HEK293 (cell line): Measurements from ENCODE around the gene ACSL5.

Experiments used
- CTCF ChIA-PET: fragments of 350-600 bp; formaldehyde crosslinking; extraction: SDS; loops from one replicate; lab custom pipeline; 2021; ENCODE audit warnings: antibody characterized with exemption; lab: Yijun Ruan, JAX
- POLR2A ChIA-PET: fragments of 300-600 bp; formaldehyde crosslinking; extraction: SDS; loops from one replicate; lab custom pipeline; 2020; ENCODE audit warnings: antibody characterized with exemption, inconsistent platforms; lab: Yijun Ruan, JAX
- H3K27ac ChIP-seq: fragments of 200-500 bp; sonication (Bioruptor generic); 2 replicates; pipeline ENCODE4 v1.5.1; 2014; ENCODE audit warnings: low read depth, low read length, control low read depth, inconsistent platforms; ENCODE audit errors: extremely low read depth
- H3K36me3 ChIP-seq, 2 experiments: fragments of 200-500 bp in 1 of 2; sonication (Bioruptor generic) in 1 of 2; 1 replicate in 1 of 2; 2 replicates in 1 of 2; pipeline ENCODE4 v1.5.1; 2014 to 2017; ENCODE audit warnings: inconsistent platforms in 2 of 2, low read length in 2 of 2; ENCODE audit not compliant: control insufficient read depth in 2 of 2, insufficient read depth in 1 of 2
- H3K4me1 ChIP-seq: fragments of 200-500 bp; sonication (Bioruptor generic); 2 replicates; pipeline ENCODE4 v1.5.1; 2014; ENCODE audit warnings: mild to moderate bottlenecking, low read length, inconsistent platforms; ENCODE audit not compliant: control insufficient read depth, insufficient read depth
- H3K4me3 ChIP-seq: 2 replicates; pipeline ENCODE4 v1.5.1; 2011; ENCODE audit warnings: low read depth, mild to moderate bottlenecking, control low read depth, low read length, moderate library complexity
- H3K9me3 ChIP-seq: fragments of 200-500 bp; sonication (Bioruptor generic); 2 replicates; pipeline ENCODE4 v1.5.1; 2014; ENCODE audit warnings: low read depth, low read length, inconsistent platforms; ENCODE audit not compliant: control insufficient read depth, insufficient read depth
- KLF16 ChIP-seq: fragments of 450-650 bp; formaldehyde crosslinking; IDR thresholded peaks from 2 replicates; pipeline ENCODE4 v1.5.1; 2017; ENCODE audit warnings: missing biosample characterization, missing genetic modification characterization
- KLF8 ChIP-seq: fragments of 450-650 bp; formaldehyde crosslinking; IDR thresholded peaks from 2 replicates; pipeline ENCODE4 v1.5.1; 2016; ENCODE audit warnings: missing biosample characterization, missing genetic modification characterization
- KLF9 ChIP-seq: fragments of 450-650 bp; formaldehyde crosslinking; IDR thresholded peaks from 2 replicates; pipeline ENCODE4 v1.5.1; 2016; ENCODE audit warnings: missing biosample characterization, missing genetic modification characterization, low read depth
- MZF1 ChIP-seq: fragments of 450-650 bp; formaldehyde crosslinking; IDR thresholded peaks from 2 replicates; pipeline ENCODE4 v1.5.1; 2017; ENCODE audit warnings: missing biosample characterization, missing genetic modification characterization, borderline replicate concordance
- SCRT2 ChIP-seq: fragments of 450-650 bp; formaldehyde crosslinking; IDR thresholded peaks from 2 replicates; pipeline ENCODE4 v1.5.1; 2016; ENCODE audit warnings: missing biosample characterization, missing genetic modification characterization
- ZBTB48 ChIP-seq: fragments of 450-650 bp; formaldehyde crosslinking; IDR thresholded peaks from 2 replicates; pipeline ENCODE4 v1.5.1; 2016; ENCODE audit warnings: missing biosample characterization, missing genetic modification characterization
- ZNF112 ChIP-seq: fragments of 450-650 bp; formaldehyde crosslinking; IDR thresholded peaks from 2 replicates; pipeline ENCODE4 v1.5.0; 2017; ENCODE audit warnings: missing biosample characterization, missing genetic modification characterization
- ZNF146 ChIP-seq: fragments of 450-650 bp; formaldehyde crosslinking; IDR thresholded peaks from 2 replicates; pipeline ENCODE4 v1.5.1; 2016; ENCODE audit warnings: missing biosample characterization, missing genetic modification characterization
- ZNF211 ChIP-seq: fragments of 450-650 bp; formaldehyde crosslinking; IDR thresholded peaks from 2 replicates; pipeline ENCODE4 v1.5.1; 2016; ENCODE audit warnings: low read depth, missing biosample characterization, missing genetic modification characterization
- ZNF248 ChIP-seq: fragments of 450-650 bp; formaldehyde crosslinking; IDR thresholded peaks from 2 replicates; pipeline ENCODE4 v1.5.1; 2017; ENCODE audit warnings: missing biosample characterization, missing genetic modification characterization
- ZNF274 ChIP-seq, 2 experiments: fragments of 200-500 bp in 1 of 2; fragments of 450-650 bp in 1 of 2; sonication (Bioruptor generic) in 1 of 2; formaldehyde crosslinking in 1 of 2; IDR thresholded peaks; 2 replicates each; pipeline versions ENCODE4 v1.5.1 to v1.6.1; 2014 to 2016; ENCODE audit warnings: borderline replicate concordance in 1 of 2, inconsistent platforms in 1 of 2, low read length in 1 of 2, missing biosample characterization in 1 of 2, missing genetic modification characterization in 1 of 2
- ZNF366 ChIP-seq: fragments of 450-650 bp; formaldehyde crosslinking; conservative IDR thresholded peaks from 2 replicates; pipeline ENCODE4 v1.5.1; 2016; ENCODE audit warnings: missing biosample characterization, missing genetic modification characterization
- ZNF501 ChIP-seq: fragments of 450-650 bp; formaldehyde crosslinking; IDR thresholded peaks from 2 replicates; pipeline ENCODE4 v1.5.1; 2016; ENCODE audit warnings: missing biosample characterization, missing genetic modification characterization
- ZNF521 ChIP-seq: fragments of 450-650 bp; formaldehyde crosslinking; IDR thresholded peaks from 2 replicates; pipeline ENCODE4 v1.5.1; 2017; ENCODE audit warnings: missing biosample characterization, mild to moderate bottlenecking, missing genetic modification characterization
- ZNF747 ChIP-seq: fragments of 450-650 bp; formaldehyde crosslinking; IDR thresholded peaks from 2 replicates; pipeline ENCODE4 v1.5.1; 2016; ENCODE audit warnings: missing biosample characterization, missing genetic modification characterization
- TF ChIP-seq, protein P1 (sequence below): fragments of 450-650 bp; formaldehyde crosslinking; IDR thresholded peaks from 2 replicates; pipeline ENCODE4 v1.5.1; 2016; ENCODE audit warnings: missing biosample characterization, missing genetic modification characterization
- TF ChIP-seq, protein P2 (sequence below): fragments of 450-650 bp; formaldehyde crosslinking; IDR thresholded peaks from 2 replicates; pipeline ENCODE4 v1.5.1; 2016; ENCODE audit warnings: missing biosample characterization, missing genetic modification characterization
- TF ChIP-seq, protein P3 (sequence below): fragments of 450-650 bp; formaldehyde crosslinking; IDR thresholded peaks from 2 replicates; pipeline ENCODE4 v1.5.1; 2016; ENCODE audit warnings: missing biosample characterization, missing genetic modification characterization
- TF ChIP-seq, protein P4 (sequence below): fragments of 450-650 bp; formaldehyde crosslinking; conservative IDR thresholded peaks from 2 replicates; pipeline ENCODE4 v1.5.1; 2016; ENCODE audit warnings: low read depth, missing biosample characterization, missing genetic modification characterization
- TF ChIP-seq, protein P5 (sequence below): fragments of 450-650 bp; formaldehyde crosslinking; IDR thresholded peaks from 2 replicates; pipeline ENCODE4 v1.5.1; 2016; ENCODE audit warnings: missing biosample characterization, missing genetic modification characterization, borderline replicate concordance
- TF ChIP-seq, protein P6 (sequence below): fragments of 450-650 bp; formaldehyde crosslinking; IDR thresholded peaks from 2 replicates; pipeline ENCODE4 v1.5.1; 2016; ENCODE audit warnings: missing biosample characterization, missing genetic modification characterization

The ACSL5 gene

DNA sequence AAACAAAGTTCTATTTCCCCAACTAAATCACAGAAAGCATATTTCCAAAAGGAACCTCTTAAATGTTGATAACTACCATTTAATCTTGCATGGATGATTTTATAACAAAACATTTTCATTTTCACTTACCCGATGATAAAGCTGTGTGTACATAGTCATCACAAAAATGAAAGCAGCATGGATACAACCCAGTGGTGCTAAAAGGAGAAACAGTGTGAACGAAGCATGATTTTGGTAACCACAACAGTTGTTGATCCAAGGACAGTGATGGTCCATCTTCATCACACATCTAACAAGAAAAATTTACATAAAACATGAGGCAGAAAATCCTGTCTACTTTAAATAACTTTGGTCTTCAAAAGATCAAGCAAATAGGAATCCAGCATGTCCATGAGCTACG lies 68.1 kb downstream of the ACSL5 start (continued):
- TF ChIP-seq, protein P1, sequence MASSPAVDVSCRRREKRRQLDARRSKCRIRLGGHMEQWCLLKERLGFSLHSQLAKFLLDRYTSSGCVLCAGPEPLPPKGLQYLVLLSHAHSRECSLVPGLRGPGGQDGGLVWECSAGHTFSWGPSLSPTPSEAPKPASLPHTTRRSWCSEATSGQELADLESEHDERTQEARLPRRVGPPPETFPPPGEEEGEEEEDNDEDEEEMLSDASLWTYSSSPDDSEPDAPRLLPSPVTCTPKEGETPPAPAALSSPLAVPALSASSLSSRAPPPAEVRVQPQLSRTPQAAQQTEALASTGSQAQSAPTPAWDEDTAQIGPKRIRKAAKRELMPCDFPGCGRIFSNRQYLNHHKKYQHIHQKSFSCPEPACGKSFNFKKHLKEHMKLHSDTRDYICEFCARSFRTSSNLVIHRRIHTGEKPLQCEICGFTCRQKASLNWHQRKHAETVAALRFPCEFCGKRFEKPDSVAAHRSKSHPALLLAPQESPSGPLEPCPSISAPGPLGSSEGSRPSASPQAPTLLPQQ, result no peak
- TF ChIP-seq, all 188 proteins: peak for 0

DNA sequence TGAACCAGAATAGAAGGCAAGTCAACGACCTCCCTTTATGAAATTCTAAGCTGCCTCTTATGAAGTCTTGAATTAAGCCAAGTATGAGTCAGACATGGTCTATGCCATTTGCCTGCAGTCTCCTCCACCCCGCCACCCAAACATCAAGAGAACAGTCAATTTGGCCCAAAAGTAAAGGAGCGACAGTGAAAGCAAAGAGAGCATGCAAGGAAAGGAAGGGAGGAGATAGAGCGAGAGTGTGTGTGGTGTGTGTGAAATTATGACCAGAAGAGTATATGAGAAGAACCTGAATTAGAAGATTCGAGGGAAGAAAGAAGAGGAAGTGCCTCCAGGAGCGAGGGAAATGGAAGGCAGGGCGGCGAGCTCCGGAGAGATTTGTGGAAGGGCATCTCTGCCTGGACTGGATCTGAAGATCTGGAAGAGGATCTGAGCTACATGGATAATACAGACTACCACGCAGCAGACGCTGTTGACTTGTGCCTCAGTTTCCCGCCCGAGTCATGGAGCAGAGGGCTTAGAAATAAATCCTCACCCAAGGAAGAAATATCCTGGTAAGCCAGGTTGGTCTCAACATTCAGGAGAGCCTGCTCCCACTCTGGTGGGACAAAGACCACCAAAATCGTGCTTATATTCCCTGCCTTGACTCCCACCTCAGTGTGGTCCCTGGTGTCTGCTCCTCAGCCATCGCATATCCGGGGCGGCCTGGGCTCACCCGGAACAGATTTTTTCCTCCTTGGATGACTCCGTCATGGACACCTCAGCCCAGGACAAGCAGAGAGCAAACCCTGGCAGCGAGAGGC lies 72.3 kb downstream of the ACSL5 start:
- H3K4me3 ChIP-seq, result peak overlapping the region; percentile 99
- ChIA-PET POLR2A (interaction anchor here (0.6 to 1.2 kb wide), 4 partner anchors 11 to 385 kb away, joined by 3 to 6 read pairs (median 4); no protein-coding TSS in a partner anchor), CTCF (interaction anchor here (0.5 to 4.1 kb wide), 4 partner anchors 11 to 1383 kb away, joined by 3 to 12 read pairs (median 3); no protein-coding TSS in a partner anchor)
- peaks cover 5% of the 10 kb centered on the region for H3K4me1 ChIP-seq
- peaks cover 16 to 37% of the 10 kb centered on the region in 2 experiments for H3K36me3 ChIP-seq
- no peaks in the 10 kb centered on the region for H3K9me3 ChIP-seq
- peak overlapping the region; percentile 89 for H3K27ac ChIP-seq
- TF ChIP-seq, protein P2, sequence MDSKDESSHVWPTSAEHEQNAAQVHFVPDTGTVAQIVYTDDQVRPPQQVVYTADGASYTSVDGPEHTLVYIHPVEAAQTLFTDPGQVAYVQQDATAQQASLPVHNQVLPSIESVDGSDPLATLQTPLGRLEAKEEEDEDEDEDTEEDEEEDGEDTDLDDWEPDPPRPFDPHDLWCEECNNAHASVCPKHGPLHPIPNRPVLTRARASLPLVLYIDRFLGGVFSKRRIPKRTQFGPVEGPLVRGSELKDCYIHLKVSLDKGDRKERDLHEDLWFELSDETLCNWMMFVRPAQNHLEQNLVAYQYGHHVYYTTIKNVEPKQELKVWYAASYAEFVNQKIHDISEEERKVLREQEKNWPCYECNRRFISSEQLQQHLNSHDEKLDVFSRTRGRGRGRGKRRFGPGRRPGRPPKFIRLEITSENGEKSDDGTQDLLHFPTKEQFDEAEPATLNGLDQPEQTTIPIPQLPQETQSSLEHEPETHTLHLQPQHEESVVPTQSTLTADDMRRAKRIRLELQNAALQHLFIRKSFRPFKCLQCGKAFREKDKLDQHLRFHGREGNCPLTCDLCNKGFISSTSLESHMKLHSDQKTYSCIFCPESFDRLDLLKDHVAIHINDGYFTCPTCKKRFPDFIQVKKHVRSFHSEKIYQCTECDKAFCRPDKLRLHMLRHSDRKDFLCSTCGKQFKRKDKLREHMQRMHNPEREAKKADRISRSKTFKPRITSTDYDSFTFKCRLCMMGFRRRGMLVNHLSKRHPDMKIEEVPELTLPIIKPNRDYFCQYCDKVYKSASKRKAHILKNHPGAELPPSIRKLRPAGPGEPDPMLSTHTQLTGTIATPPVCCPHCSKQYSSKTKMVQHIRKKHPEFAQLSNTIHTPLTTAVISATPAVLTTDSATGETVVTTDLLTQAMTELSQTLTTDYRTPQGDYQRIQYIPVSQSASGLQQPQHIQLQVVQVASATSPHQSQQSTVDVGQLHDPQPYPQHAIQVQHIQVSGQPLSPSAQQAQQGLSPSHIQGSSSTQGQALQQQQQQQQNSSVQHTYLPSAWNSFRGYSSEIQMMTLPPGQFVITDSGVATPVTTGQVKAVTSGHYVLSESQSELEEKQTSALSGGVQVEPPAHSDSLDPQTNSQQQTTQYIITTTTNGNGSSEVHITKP (tag by site-specific recombination), result peak; percentile 79
- TF ChIP-seq ZNF521 (tag by site-specific recombination) (no peak), ZBTB48 (tag by site-specific recombination) (peak; percentile 22; the same call in 1 of the 2 replicates), ZNF747 (no peak), KLF9 (tag by site-specific recombination) (no peak), ZNF248 (tag by site-specific recombination) (no peak), ZNF366 (tag by site-specific recombination) (peak; percentile 77), ZNF274 (IDR thresholded peaks at IDR 0.05; ENCODE audit: low read length) (no peak), ZNF274 (tag by site-specific recombination; IDR thresholded peaks at IDR 0.05; ENCODE audit: borderline replicate concordance) (no peak), ZNF112 (tag by site-specific recombination) (no peak), MZF1 (tag by site-specific recombination) (peak; percentile 14; the same call in 1 of the 2 replicates), KLF8 (tag by site-specific recombination) (no peak), ZNF501 (tag by site-specific recombination) (no peak), KLF16 (tag by site-specific recombination) (no peak), ZNF146 (tag by site-specific recombination) (no peak), SCRT2 (tag by site-specific recombination) (peak; percentile 70), ZNF211 (tag by site-specific recombination) (no peak)
- TF ChIP-seq, protein P3, sequence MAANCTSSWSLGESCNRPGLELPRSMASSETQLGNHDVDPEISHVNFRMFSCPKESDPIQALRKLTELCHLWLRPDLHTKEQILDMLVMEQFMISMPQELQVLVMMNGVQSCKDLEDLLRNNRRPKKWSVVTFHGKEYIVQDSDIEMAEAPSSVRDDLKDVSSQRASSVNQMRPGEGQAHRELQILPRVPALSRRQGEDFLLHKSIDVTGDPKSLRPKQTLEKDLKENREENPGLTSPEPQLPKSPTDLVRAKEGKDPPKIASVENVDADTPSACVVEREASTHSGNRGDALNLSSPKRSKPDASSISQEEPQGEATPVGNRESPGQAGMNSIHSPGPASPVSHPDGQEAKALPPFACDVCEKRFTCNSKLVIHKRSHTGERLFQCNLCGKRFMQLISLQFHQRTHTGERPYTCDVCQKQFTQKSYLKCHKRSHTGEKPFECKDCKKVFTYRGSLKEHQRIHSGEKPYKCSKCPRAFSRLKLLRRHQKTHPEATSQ (tag by site-specific recombination), result no peak
- TF ChIP-seq, protein P4, sequence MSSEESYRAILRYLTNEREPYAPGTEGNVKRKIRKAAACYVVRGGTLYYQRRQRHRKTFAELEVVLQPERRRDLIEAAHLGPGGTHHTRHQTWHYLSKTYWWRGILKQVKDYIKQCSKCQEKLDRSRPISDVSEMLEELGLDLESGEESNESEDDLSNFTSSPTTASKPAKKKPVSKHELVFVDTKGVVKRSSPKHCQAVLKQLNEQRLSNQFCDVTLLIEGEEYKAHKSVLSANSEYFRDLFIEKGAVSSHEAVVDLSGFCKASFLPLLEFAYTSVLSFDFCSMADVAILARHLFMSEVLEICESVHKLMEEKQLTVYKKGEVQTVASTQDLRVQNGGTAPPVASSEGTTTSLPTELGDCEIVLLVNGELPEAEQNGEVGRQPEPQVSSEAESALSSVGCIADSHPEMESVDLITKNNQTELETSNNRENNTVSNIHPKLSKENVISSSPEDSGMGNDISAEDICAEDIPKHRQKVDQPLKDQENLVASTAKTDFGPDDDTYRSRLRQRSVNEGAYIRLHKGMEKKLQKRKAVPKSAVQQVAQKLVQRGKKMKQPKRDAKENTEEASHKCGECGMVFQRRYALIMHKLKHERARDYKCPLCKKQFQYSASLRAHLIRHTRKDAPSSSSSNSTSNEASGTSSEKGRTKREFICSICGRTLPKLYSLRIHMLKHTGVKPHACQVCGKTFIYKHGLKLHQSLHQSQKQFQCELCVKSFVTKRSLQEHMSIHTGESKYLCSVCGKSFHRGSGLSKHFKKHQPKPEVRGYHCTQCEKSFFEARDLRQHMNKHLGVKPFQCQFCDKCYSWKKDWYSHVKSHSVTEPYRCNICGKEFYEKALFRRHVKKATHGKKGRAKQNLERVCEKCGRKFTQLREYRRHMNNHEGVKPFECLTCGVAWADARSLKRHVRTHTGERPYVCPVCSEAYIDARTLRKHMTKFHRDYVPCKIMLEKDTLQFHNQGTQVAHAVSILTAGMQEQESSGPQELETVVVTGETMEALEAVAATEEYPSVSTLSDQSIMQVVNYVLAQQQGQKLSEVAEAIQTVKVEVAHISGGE, result no peak
- TF ChIP-seq, protein P5, sequence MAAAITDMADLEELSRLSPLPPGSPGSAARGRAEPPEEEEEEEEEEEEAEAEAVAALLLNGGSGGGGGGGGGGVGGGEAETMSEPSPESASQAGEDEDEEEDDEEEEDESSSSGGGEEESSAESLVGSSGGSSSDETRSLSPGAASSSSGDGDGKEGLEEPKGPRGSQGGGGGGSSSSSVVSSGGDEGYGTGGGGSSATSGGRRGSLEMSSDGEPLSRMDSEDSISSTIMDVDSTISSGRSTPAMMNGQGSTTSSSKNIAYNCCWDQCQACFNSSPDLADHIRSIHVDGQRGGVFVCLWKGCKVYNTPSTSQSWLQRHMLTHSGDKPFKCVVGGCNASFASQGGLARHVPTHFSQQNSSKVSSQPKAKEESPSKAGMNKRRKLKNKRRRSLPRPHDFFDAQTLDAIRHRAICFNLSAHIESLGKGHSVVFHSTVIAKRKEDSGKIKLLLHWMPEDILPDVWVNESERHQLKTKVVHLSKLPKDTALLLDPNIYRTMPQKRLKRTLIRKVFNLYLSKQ (tag by site-specific recombination), result no peak
- TF ChIP-seq, protein P6, sequence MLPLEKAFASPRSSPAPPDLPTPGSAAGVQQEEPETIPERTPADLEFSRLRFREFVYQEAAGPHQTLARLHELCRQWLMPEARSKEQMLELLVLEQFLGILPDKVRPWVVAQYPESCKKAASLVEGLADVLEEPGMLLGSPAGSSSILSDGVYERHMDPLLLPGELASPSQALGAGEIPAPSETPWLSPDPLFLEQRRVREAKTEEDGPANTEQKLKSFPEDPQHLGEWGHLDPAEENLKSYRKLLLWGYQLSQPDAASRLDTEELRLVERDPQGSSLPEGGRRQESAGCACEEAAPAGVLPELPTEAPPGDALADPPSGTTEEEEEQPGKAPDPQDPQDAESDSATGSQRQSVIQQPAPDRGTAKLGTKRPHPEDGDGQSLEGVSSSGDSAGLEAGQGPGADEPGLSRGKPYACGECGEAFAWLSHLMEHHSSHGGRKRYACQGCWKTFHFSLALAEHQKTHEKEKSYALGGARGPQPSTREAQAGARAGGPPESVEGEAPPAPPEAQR (tag by site-specific recombination), result no peak
